ENCODE measurements around the gene NUBP2. TPM values are rescaled to one million over a fixed set of nuclear protein-coding genes. Genes with fewer than 3 reads are reported as not detected.

Gene NUBP2
- total RNA-seq, 2 donors from 2014 or later: 47.8 to 50.1 TPM

GRCh38 chr16:1747934-1748333 is 34.8 kb upstream of the NUBP2 start:
- Mint-ChIP-seq H3K27me3 (ENCODE audit: low read depth) (no peaks in the 10 kb centered on the region), H3K4me1 (ENCODE audit: low read depth) (no peaks in the 10 kb centered on the region), H3K4me3 (no peak overlapping the region), H3K9me3 (no peaks in the 10 kb centered on the region), H3K36me3 (ENCODE audit: insufficient read depth in 2 of 2) (no peaks in the 10 kb centered on the region), H3K27ac (no peak overlapping the region)
- no peak for ATAC-seq (replicated peaks in 1 of 2)
- no peak for DNase-seq

- no peak overlapping the region for H3K4me3 Mint-ChIP-seq
- no peak overlapping the region for H3K27ac Mint-ChIP-seq
- DNase-seq (no peak), ATAC-seq (replicated peaks in 1 of 2) (no peak)
- no peaks in the 10 kb centered on the region for H3K27me3 Mint-ChIP-seq (ENCODE audit: low read depth)
- no peaks in the 10 kb centered on the region for H3K4me1 Mint-ChIP-seq (ENCODE audit: low read depth)
- H3K9me3 Mint-ChIP-seq: no peaks in the 10 kb centered on the region
- no peaks in the 10 kb centered on the region for H3K36me3 Mint-ChIP-seq (ENCODE audit: insufficient read depth in 2 of 2)
Measured at GRCh38 chr16:1749152-1750117, 33.3 kb upstream of the NUBP2 start.

- no peak overlapping the region for H3K27ac Mint-ChIP-seq
- H3K4me1 Mint-ChIP-seq (ENCODE audit: low read depth): no peaks in the 10 kb centered on the region
- no peak for ATAC-seq (replicated peaks in 1 of 2)
- H3K36me3 Mint-ChIP-seq (ENCODE audit: insufficient read depth in 2 of 2): no peaks in the 10 kb centered on the region
- no peak for DNase-seq
- H3K9me3 Mint-ChIP-seq: no peaks in the 10 kb centered on the region
- H3K4me3 Mint-ChIP-seq: no peak overlapping the region
- no peaks in the 10 kb centered on the region for H3K27me3 Mint-ChIP-seq (ENCODE audit: low read depth)
Measured at GRCh38 chr16:1751946-1752345, 30.8 kb upstream of the NUBP2 start.

GRCh38 chr16:1752853-1753252 is 29.9 kb upstream of the NUBP2 start:
- no peak overlapping the region for H3K27ac Mint-ChIP-seq
- no peaks in the 10 kb centered on the region for H3K9me3 Mint-ChIP-seq
- H3K36me3 Mint-ChIP-seq (ENCODE audit: insufficient read depth in 2 of 2): no peaks in the 10 kb centered on the region
- DNase-seq (no peak), ATAC-seq (replicated peaks in 1 of 2) (no peak)
- no peaks in the 10 kb centered on the region for H3K4me1 Mint-ChIP-seq (ENCODE audit: low read depth)
- no peaks in the 10 kb centered on the region for H3K27me3 Mint-ChIP-seq (ENCODE audit: low read depth)
- no peak overlapping the region for H3K4me3 Mint-ChIP-seq

- Mint-ChIP-seq H3K4me1 (ENCODE audit: low read depth) (no peaks in the 10 kb centered on the region), H3K9me3 (no peaks in the 10 kb centered on the region), H3K27me3 (ENCODE audit: low read depth) (no peaks in the 10 kb centered on the region), H3K36me3 (ENCODE audit: insufficient read depth in 2 of 2) (no peaks in the 10 kb centered on the region), H3K27ac (no peak overlapping the region), H3K4me3 (no peak overlapping the region)
- DNase-seq (no peak), ATAC-seq (replicated peaks in 1 of 2) (no peak)
Measured at GRCh38 chr16:1754204-1754603, 28.6 kb upstream of the NUBP2 start.

GRCh38 chr16:1757714-1758461 is 24.9 kb upstream of the NUBP2 start:
- no peak overlapping the region for H3K4me3 Mint-ChIP-seq
- H3K27me3 Mint-ChIP-seq (ENCODE audit: low read depth): no peaks in the 10 kb centered on the region
- DNase-seq (no peak), ATAC-seq (replicated peaks in 1 of 2) (no peak)
- H3K4me1 Mint-ChIP-seq (ENCODE audit: low read depth): no peaks in the 10 kb centered on the region
- no peaks in the 10 kb centered on the region for H3K9me3 Mint-ChIP-seq
- peaks cover 0 to 2% of the 10 kb centered on the region in 2 donors for H3K36me3 Mint-ChIP-seq (ENCODE audit: insufficient read depth in 2 of 2)
- H3K27ac Mint-ChIP-seq: no peak overlapping the region

GRCh38 chr16:1758923-1759322 is 23.8 kb upstream of the NUBP2 start:
- no peak for ATAC-seq (replicated peaks in 1 of 2)
- no peaks in the 10 kb centered on the region for H3K27me3 Mint-ChIP-seq (ENCODE audit: low read depth)
- H3K9me3 Mint-ChIP-seq: no peaks in the 10 kb centered on the region
- DNase-seq: no peak
- H3K4me3 Mint-ChIP-seq: no peak overlapping the region
- H3K27ac Mint-ChIP-seq: no peak overlapping the region
- no peaks in the 10 kb centered on the region for H3K4me1 Mint-ChIP-seq (ENCODE audit: low read depth)
- peaks cover 0 to 2% of the 10 kb centered on the region in 2 donors for H3K36me3 Mint-ChIP-seq (ENCODE audit: insufficient read depth in 2 of 2)

GRCh38 chr16:1759511-1759910 is 23.2 kb upstream of the NUBP2 start:
- ATAC-seq (replicated peaks in 1 of 2) (no peak), DNase-seq (no peak)
- Mint-ChIP-seq H3K9me3 (no peaks in the 10 kb centered on the region), H3K27me3 (ENCODE audit: low read depth) (no peaks in the 10 kb centered on the region), H3K4me3 (no peak overlapping the region), H3K27ac (no peak overlapping the region), H3K36me3 (ENCODE audit: insufficient read depth in 2 of 2) (peaks cover 0 to 2% of the 10 kb centered on the region in 2 donors), H3K4me1 (ENCODE audit: low read depth) (no peaks in the 10 kb centered on the region)

- ATAC-seq (replicated peaks in 1 of 2) (no peak), DNase-seq (no peak)
- H3K4me3 Mint-ChIP-seq: no peak overlapping the region
- no peaks in the 10 kb centered on the region for H3K4me1 Mint-ChIP-seq (ENCODE audit: low read depth)
- H3K27me3 Mint-ChIP-seq (ENCODE audit: low read depth): no peaks in the 10 kb centered on the region
- H3K27ac Mint-ChIP-seq: no peak overlapping the region
- peaks cover 0 to 2% of the 10 kb centered on the region in 2 donors for H3K36me3 Mint-ChIP-seq (ENCODE audit: insufficient read depth in 2 of 2)
- H3K9me3 Mint-ChIP-seq: no peaks in the 10 kb centered on the region
Measured at GRCh38 chr16:1760911-1761310, 21.8 kb upstream of the NUBP2 start.

GRCh38 chr16:1761751-1762150 is 21.0 kb upstream of the NUBP2 start:
- DNase-seq: no peak
- no peak for ATAC-seq (replicated peaks in 1 of 2)
- Mint-ChIP-seq H3K4me3 (no peak overlapping the region), H3K36me3 (ENCODE audit: insufficient read depth in 2 of 2) (peaks cover 0 to 2% of the 10 kb centered on the region in 2 donors), H3K4me1 (ENCODE audit: low read depth) (no peaks in the 10 kb centered on the region), H3K9me3 (no peaks in the 10 kb centered on the region), H3K27me3 (ENCODE audit: low read depth) (no peaks in the 10 kb centered on the region), H3K27ac (no peak overlapping the region)

GRCh38 chr16:1762196-1762878 is 20.4 kb upstream of the NUBP2 start:
- H3K27ac Mint-ChIP-seq: no peak overlapping the region
- no peaks in the 10 kb centered on the region for H3K4me1 Mint-ChIP-seq (ENCODE audit: low read depth)

GRCh38 chr16:1762879-1763520 is 19.8 kb upstream of the NUBP2 start:
- H3K27me3 Mint-ChIP-seq (ENCODE audit: low read depth): no peaks in the 10 kb centered on the region
- no peaks in the 10 kb centered on the region for H3K4me1 Mint-ChIP-seq (ENCODE audit: low read depth)
- ATAC-seq (replicated peaks in 1 of 2) (no peak), DNase-seq (no peak)
- peaks cover 2% of the 10 kb centered on the region in 2 donors for H3K36me3 Mint-ChIP-seq (ENCODE audit: insufficient read depth in 2 of 2)
- no peak overlapping the region for H3K4me3 Mint-ChIP-seq
- no peaks in the 10 kb centered on the region for H3K9me3 Mint-ChIP-seq
- H3K27ac Mint-ChIP-seq: no peak overlapping the region

More at GRCh38 chr16:1762196-1762878, 20.4 kb upstream of the NUBP2 start:
- DNase-seq (no peak), ATAC-seq (replicated peaks in 1 of 2) (no peak)
- Mint-ChIP-seq H3K27me3 (ENCODE audit: low read depth) (no peaks in the 10 kb centered on the region), H3K4me3 (no peak overlapping the region), H3K9me3 (no peaks in the 10 kb centered on the region), H3K36me3 (ENCODE audit: insufficient read depth in 2 of 2) (peaks cover 0 to 2% of the 10 kb centered on the region in 2 donors)

All from activated T-cell treated with anti-CD3 and anti-CD28 coated beads, Interleukin-2, amount 50 U/mL, for 72 hours (primary cell).